Adrenal gland (tissue), 5 donors: ENCODE data around the gene HNRNPA3.

Experiments used
- POLR2A ChIP-seq, 2 donors: fragments of 450-650 bp; IDR thresholded peaks; one replicate each; pipeline ENCODE4 v1.6.1; 2017; ENCODE audit warnings: antibody characterized with exemption in 2 of 2, mild to moderate bottlenecking in 2 of 2, moderate library complexity in 1 of 2
- TF ChIP-seq, protein P1 (sequence below), 6 experiments: fragments of 450-650 bp in 4 of 6; fragments of 200-600 bp in 2 of 6; sonication (generic) in 1 of 6; IDR thresholded peaks; 1 replicate in 5 of 6; 2 replicates in 1 of 6; pipeline versions ENCODE4 v1.5.1 to v1.8.0; 2016 to 2021; ENCODE audit warnings: antibody characterized with exemption in 6 of 6, mild to moderate bottlenecking in 2 of 6, moderate library complexity in 1 of 6
- donor health status: DM: no; HTN: no; CAD: no.

DNA sequence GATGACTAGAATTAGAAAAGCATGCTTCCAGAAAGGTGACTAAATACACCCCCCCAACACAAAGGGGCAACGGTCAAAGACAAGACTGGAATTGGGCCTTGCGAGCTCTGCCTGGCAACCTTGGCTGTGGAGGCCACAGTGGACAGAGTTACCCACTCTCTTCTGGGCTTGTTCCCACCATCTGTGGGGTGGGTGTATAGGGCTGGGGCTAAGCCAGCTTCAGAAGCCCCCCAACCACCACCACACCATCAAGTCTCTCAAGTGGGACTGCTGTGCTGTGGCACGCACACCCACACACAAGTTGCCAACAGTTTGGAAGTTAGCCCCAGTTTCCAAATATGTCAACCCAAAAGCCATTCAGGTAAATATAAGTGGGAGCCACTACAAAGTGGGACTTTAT is 44.1 kb downstream of the HNRNPA3 start:
- TF ChIP-seq POLR2A (IDR thresholded peaks at IDR 0.05), result no peak
- TF ChIP-seq, protein P1, sequence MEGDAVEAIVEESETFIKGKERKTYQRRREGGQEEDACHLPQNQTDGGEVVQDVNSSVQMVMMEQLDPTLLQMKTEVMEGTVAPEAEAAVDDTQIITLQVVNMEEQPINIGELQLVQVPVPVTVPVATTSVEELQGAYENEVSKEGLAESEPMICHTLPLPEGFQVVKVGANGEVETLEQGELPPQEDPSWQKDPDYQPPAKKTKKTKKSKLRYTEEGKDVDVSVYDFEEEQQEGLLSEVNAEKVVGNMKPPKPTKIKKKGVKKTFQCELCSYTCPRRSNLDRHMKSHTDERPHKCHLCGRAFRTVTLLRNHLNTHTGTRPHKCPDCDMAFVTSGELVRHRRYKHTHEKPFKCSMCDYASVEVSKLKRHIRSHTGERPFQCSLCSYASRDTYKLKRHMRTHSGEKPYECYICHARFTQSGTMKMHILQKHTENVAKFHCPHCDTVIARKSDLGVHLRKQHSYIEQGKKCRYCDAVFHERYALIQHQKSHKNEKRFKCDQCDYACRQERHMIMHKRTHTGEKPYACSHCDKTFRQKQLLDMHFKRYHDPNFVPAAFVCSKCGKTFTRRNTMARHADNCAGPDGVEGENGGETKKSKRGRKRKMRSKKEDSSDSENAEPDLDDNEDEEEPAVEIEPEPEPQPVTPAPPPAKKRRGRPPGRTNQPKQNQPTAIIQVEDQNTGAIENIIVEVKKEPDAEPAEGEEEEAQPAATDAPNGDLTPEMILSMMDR (IDR thresholded peaks at IDR 0.05), result no peak
